Measurements from ENCODE around the gene ST3GAL5. TPM values are rescaled to one million over a fixed set of nuclear protein-coding genes. Genes with fewer than 3 reads are reported as not detected.

The ST3GAL5 gene
- total RNA-seq, 4 donors from 2014 or later, result 12.6 to 26.0 (median 21.8) TPM

DNA sequence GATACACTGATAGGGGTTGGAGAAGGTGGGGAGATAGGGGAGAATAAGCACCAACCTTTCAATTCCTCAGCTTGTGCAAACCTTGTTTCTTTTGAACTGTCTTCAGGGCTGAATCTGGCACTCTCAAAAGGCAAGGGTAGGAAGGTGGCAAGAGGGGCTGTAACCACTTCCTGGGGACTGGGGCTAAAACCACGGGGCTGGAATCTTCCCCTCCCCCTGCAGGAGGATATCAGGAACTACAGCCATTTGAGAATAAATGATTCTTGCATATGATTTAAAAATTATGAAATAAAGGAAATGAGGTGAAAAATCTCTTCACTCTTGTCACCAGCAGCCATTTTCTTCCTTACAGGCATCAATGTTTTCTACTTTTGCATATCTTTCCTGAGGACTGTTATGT lies 84.2 kb downstream of the ST3GAL5 start:
- Histone ChIP-seq H3K27me3 (no peaks in the 10 kb centered on the region), H3K4me3 (no peak overlapping the region), H3K36me3 (no peaks in the 10 kb centered on the region), H3K4me1 (peaks cover 8 to 11% of the 10 kb centered on the region in 2 donors), H3K27ac (no peak overlapping the region), H3K9me3 (no peaks in the 10 kb centered on the region)
- TF ChIP-seq, protein P1, sequence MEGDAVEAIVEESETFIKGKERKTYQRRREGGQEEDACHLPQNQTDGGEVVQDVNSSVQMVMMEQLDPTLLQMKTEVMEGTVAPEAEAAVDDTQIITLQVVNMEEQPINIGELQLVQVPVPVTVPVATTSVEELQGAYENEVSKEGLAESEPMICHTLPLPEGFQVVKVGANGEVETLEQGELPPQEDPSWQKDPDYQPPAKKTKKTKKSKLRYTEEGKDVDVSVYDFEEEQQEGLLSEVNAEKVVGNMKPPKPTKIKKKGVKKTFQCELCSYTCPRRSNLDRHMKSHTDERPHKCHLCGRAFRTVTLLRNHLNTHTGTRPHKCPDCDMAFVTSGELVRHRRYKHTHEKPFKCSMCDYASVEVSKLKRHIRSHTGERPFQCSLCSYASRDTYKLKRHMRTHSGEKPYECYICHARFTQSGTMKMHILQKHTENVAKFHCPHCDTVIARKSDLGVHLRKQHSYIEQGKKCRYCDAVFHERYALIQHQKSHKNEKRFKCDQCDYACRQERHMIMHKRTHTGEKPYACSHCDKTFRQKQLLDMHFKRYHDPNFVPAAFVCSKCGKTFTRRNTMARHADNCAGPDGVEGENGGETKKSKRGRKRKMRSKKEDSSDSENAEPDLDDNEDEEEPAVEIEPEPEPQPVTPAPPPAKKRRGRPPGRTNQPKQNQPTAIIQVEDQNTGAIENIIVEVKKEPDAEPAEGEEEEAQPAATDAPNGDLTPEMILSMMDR (IDR thresholded peaks at IDR 0.05 in 4 of 5, conservative IDR thresholded peaks at IDR 0.05 in 1 of 5), result peak; percentile 47 to 75 (median 72)
- no peak for TF ChIP-seq POLR2A (IDR thresholded peaks at IDR 0.05)
- no peak for DNase-seq
- in situ Hi-C loops (cut with MboI; ENCODE audit: low sequenced_read_pairs in 4 of 4) (no loop called here), intact Hi-C loops (cut with DNase I; ENCODE audit: low total_unique reads) (loop anchor here (2.0 kb wide), 2 partner anchors 54 to 76 kb away; no protein-coding TSS in a partner anchor)
- peak in 1 of 2 donors; percentile 43 for ATAC-seq

DNA sequence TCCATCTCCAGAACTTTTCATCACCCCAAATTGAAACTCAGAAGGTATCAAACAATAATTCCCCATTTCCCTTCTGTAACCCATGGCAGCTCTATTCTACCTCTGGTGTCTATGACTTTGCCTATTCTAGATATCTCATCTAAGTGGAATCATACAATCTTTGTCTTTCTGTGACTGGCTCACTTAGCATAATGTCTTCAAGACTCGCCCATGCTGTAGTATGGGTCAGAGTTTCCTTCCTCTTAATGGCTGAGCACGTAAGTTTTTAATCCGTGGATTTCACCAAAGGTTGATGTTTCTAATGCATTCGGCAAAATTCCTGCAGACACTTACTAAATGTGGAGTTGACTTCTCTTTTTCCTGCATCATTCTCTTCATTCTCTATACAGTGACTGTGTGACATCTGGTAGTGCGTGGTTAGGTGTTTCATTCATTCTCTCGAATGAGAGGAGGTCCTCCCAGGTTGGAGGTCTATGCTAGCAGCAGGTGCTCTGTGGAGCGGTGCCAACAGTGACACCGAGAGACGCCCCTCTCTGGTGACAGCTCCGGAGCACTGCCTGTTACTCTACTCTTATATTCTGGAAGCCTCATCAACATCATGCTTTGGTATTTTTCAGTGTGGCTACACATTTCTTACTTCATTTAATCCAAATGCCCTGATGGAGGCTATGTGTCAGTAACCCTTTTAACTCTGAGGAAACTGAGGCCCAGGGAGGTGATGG lies 84.9 kb downstream of the ST3GAL5 start:
- DNase-seq, result no peak
- Histone ChIP-seq H3K4me3 (no peak overlapping the region), H3K9me3 (no peaks in the 10 kb centered on the region), H3K4me1 (peaks cover 15 to 17% of the 10 kb centered on the region in 2 donors), H3K36me3 (no peaks in the 10 kb centered on the region), H3K27ac (no peak overlapping the region), H3K27me3 (no peaks in the 10 kb centered on the region)
- ATAC-seq, result no peak
- in situ Hi-C loops (cut with MboI; ENCODE audit: low sequenced_read_pairs in 4 of 4), result no loop called here
- TF ChIP-seq POLR2A (IDR thresholded peaks at IDR 0.05), result no peak
- TF ChIP-seq, protein P1 (IDR thresholded peaks at IDR 0.05 in 4 of 5, conservative IDR thresholded peaks at IDR 0.05 in 1 of 5), result no peak
- intact Hi-C loops (cut with DNase I; ENCODE audit: low total_unique reads), result loop anchor here (2.0 kb wide), 2 partner anchors 53 to 75 kb away; no protein-coding TSS in a partner anchor

DNA sequence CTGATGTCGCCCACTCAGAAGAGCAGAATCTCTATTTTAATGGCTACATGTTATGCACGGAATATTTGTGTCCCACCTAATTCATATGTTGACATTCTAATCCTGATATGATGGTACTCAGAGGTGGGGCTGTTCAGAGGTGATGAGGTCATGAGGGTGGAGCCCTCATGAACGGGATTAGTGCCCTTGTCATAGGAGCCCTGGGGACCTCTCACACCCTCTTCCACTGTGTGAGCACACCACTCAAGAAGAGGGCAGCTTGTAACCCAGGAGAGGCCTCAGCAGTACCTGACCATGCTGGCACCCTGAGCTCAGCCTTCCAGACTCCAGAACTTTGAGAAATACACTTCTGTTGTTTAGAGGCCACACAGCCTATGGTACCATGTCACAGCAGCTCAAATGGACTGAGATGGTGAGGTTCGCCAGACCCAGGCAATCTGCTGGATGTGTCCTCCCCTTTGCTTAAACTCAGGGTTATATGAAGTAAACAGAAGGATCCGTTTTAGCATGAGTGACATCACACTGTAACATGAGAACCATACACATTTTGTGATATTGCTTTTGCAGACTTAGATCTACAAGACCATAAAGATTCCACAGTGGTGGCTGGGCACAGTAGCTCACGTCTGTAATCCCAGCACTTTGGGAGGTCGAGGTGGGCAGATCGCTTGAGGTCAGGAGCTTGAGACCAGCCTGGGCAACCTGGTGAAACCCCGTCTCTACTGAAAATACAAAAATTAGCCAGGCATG lies 86.3 kb downstream of the ST3GAL5 start:
- Histone ChIP-seq H3K36me3 (no peaks in the 10 kb centered on the region), H3K27ac (peak overlapping the region; percentile 20 to 51 (median 43)), H3K27me3 (no peaks in the 10 kb centered on the region), H3K4me3 (no peak overlapping the region), H3K4me1 (peaks cover 24 to 27% of the 10 kb centered on the region in 2 donors), H3K9me3 (no peaks in the 10 kb centered on the region)
- in situ Hi-C loops (cut with MboI; ENCODE audit: low sequenced_read_pairs in 4 of 4) (no loop called here), intact Hi-C loops (cut with DNase I; ENCODE audit: low total_unique reads) (no loop called here)
- TF ChIP-seq POLR2A (IDR thresholded peaks at IDR 0.05), result no peak
- TF ChIP-seq, protein P1 (IDR thresholded peaks at IDR 0.05 in 4 of 5, conservative IDR thresholded peaks at IDR 0.05 in 1 of 5), result no peak
- DNase-seq (no peak), ATAC-seq (no peak)

DNA sequence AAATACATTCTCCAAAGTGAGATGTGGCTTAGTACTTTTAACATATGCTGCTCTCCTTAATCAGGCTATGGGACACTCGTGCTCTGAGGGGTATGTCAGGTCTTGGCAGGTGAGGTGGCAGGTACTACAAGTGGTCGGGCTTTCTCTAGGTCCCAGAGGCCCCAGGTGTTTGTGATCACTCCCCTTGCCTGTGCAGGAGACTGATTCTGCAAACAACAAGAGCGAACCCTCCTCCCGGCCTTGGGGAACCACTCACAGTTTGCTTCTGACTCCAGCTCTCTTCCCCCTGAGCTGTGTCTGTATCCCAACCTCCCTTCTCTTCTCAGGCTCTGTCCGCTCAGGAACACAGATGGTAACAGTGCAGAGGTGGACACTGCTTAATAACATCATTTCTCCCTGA lies 86.9 kb downstream of the ST3GAL5 start:
- Histone ChIP-seq H3K4me1 (peaks cover 30 to 33% of the 10 kb centered on the region in 2 donors), H3K27ac (no peak overlapping the region), H3K4me3 (no peak overlapping the region), H3K27me3 (no peaks in the 10 kb centered on the region), H3K36me3 (no peaks in the 10 kb centered on the region), H3K9me3 (no peaks in the 10 kb centered on the region)
- DNase-seq (no peak), ATAC-seq (no peak)
- TF ChIP-seq, protein P1 (IDR thresholded peaks at IDR 0.05 in 4 of 5, conservative IDR thresholded peaks at IDR 0.05 in 1 of 5), result no peak
- no peak for TF ChIP-seq POLR2A (IDR thresholded peaks at IDR 0.05)
- in situ Hi-C loops (cut with MboI; ENCODE audit: low sequenced_read_pairs in 4 of 4), result no loop called here
- intact Hi-C loops (cut with DNase I; ENCODE audit: low total_unique reads), result no loop called here
